ENCODE measurements around the gene DPYSL4.

The DPYSL4 gene

GRCh38 chr10:132251928-132252327 is 65.2 kb downstream of the DPYSL4 start:
- H3K4me3 ChIP-seq (ENCODE audit: extremely low read depth, insufficient read depth, low read length, poor library complexity, severe bottlenecking) = no peak overlapping the region
- 90 to 94% methylated on average over 5 to 6 of the region's 6 CpGs for WGBS, 2 experiments (ENCODE audit: insufficient coverage in 2 of 2)
- H3K27ac ChIP-seq (ENCODE audit: low read depth, low read length, severe bottlenecking) = no peak overlapping the region
- H3K4me1 ChIP-seq (ENCODE audit: control insufficient read depth, insufficient read depth, low read length, poor library complexity, severe bottlenecking) = peaks cover 4% of the 10 kb centered on the region
- no peaks in the 10 kb centered on the region for H3K36me3 ChIP-seq (ENCODE audit: control insufficient read depth, insufficient read depth, low read length)
- no peaks in the 10 kb centered on the region for H3K9me3 ChIP-seq (ENCODE audit: control insufficient read depth, low read length)

- H3K36me3 ChIP-seq (ENCODE audit: control insufficient read depth, insufficient read depth, low read length) = no peaks in the 10 kb centered on the region
- peaks cover 4% of the 10 kb centered on the region for H3K4me1 ChIP-seq (ENCODE audit: control insufficient read depth, insufficient read depth, low read length, poor library complexity, severe bottlenecking)
- no peaks in the 10 kb centered on the region for H3K9me3 ChIP-seq (ENCODE audit: control insufficient read depth, low read length)
- 90 to 96% methylated on average over 16 of the region's 17 CpGs for WGBS, 2 experiments (ENCODE audit: insufficient coverage in 2 of 2)
- no peak overlapping the region for H3K27ac ChIP-seq (ENCODE audit: low read depth, low read length, severe bottlenecking)
- no peak overlapping the region for H3K4me3 ChIP-seq (ENCODE audit: extremely low read depth, insufficient read depth, low read length, poor library complexity, severe bottlenecking)
These were observed 65.7 kb downstream of the DPYSL4 start for GRCh38 chr10:132252412-132252811.

GRCh38 chr10:132253092-132253687 is 66.4 kb downstream of the DPYSL4 start:
- WGBS, 2 experiments (ENCODE audit: insufficient coverage in 2 of 2) = 29 to 42% methylated on average over 10 to 16 of the region's 19 CpGs
- no peak overlapping the region for H3K27ac ChIP-seq (ENCODE audit: low read depth, low read length, severe bottlenecking)
- peaks cover 4% of the 10 kb centered on the region for H3K4me1 ChIP-seq (ENCODE audit: control insufficient read depth, insufficient read depth, low read length, poor library complexity, severe bottlenecking)
- no peak overlapping the region for H3K4me3 ChIP-seq (ENCODE audit: extremely low read depth, insufficient read depth, low read length, poor library complexity, severe bottlenecking)
- no peaks in the 10 kb centered on the region for H3K36me3 ChIP-seq (ENCODE audit: control insufficient read depth, insufficient read depth, low read length)
- H3K9me3 ChIP-seq (ENCODE audit: control insufficient read depth, low read length) = no peaks in the 10 kb centered on the region

DNA sequence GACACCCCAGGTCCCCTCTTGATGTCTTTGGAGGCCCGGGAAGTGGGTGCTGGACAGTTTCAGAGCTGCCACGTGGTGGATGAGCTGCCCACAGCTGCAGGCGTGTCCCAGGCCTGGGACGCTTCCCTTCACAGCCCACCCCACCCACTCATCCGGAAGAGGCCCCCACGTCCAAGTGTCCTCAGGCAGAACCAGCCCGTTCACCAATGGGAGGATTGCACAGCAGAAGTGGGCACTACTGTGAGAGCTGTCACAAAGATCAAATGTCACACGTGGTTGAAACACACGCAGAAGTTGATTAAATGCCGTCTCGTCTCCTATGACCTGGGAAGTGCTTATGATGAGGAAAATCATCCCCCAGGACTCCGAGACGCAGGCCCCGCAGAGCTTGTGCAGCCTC is 68.1 kb downstream of the DPYSL4 start:
- H3K4me3 ChIP-seq (ENCODE audit: extremely low read depth, insufficient read depth, low read length, poor library complexity, severe bottlenecking) = no peak overlapping the region
- WGBS, 2 experiments (ENCODE audit: insufficient coverage in 2 of 2) = 90 to 91% methylated on average over 10 to 13 of the region's 14 CpGs
- H3K36me3 ChIP-seq (ENCODE audit: control insufficient read depth, insufficient read depth, low read length) = no peaks in the 10 kb centered on the region
- H3K27ac ChIP-seq (ENCODE audit: low read depth, low read length, severe bottlenecking) = no peak overlapping the region
- peaks cover under 1% of the 10 kb centered on the region for H3K4me1 ChIP-seq (ENCODE audit: control insufficient read depth, insufficient read depth, low read length, poor library complexity, severe bottlenecking)
- no peaks in the 10 kb centered on the region for H3K9me3 ChIP-seq (ENCODE audit: control insufficient read depth, low read length)
